ENCODE measurements around the gene PLP2.

PLP2 gene

DNA sequence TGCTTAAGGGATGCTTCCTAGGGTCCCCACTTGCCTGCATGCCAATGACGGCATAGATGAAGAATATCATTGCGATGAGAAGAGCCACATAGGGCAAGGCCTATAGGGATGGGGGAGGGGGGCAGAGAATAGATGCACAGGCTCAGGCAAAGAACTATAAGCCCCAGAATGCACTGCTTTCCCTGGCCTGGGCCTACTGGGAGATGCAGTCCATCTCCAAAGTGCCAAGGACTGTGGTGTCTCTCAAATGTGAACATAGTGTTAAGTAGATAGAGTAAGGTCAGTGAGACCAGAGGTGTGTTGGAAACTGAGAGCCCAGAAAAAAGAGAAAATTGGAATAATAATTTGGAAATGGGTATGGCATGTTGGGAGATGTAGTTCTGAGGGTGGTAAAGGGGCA, 40.5 kb downstream of the PLP2 start:
- no peak for DNase-seq

- DNase-seq = no peak
Measured at GRCh38 chrX:49212861-49213260, 41.2 kb downstream of the PLP2 start.

- DNase-seq = no peak
Measured at GRCh38 chrX:49214416-49214815, 42.7 kb downstream of the PLP2 start.

DNA sequence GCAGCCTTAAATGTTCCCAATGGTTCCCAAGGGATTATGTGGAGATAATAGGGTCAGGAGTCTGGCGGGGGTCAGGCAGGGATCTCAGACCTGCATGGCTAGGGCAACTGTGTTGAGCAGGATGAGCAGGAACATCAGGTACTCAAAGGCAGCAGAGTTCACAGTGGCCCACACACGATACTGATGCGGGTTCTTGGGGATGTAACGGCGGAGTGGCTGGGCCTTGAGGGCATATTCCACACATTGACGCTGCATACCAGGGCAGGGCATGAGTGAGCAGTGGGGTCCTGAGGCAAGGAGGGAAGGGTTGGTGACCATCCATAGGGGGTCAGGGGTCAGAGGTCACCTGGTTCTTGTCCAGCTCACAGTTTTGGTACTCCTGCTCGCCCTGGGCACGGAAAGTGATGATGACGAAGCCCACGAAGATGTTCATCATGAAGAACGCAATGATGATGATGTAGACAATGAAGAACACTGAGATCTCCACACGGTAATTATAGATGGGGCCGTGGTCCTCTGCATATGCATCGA, 43.4 kb downstream of the PLP2 start:
- DNase-seq = no peak

GRCh38 chrX:49220100-49220499, 48.4 kb downstream of the PLP2 start:
- DNase-seq = no peak

DNA sequence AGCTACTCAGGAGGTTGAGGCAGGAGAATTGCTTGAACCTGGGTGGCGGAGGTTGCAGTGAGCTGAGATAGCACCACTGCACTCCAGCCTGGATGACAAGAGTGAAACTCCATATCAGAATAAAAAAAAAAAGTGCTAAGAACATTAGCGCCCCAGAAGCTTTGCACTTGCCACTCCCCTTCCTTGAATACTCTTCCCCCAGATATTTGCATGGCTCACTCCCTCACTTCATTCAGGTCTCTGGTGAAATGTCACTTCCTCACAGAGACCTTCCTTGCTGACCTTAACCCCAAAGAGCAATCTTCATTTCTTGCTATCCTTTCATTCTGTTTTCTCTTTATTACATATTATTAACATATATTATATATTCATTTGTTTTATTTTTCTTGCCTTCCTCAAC, 50.2 kb downstream of the PLP2 start:
- no peak for DNase-seq
